Hepatocyte (in vitro differentiated cells): ENCODE data around the gene DCAF8.

ENCODE experiments used
- EZH2phosphoT487 ChIP-seq: fragments of 200-600 bp; sonication (generic); IDR thresholded peaks from one replicate; pipeline ENCODE4 v1.6.1; 2018; ENCODE audit warnings: antibody characterized with exemption, mild to moderate bottlenecking, low read depth, moderate library complexity; ENCODE audit not compliant: unreplicated experiment, severe bottlenecking
- TF ChIP-seq, protein P1 (sequence below): fragments of 200-600 bp; sonication (generic); IDR thresholded peaks from 2 replicates; pipeline ENCODE4 v1.5.1; 2016; ENCODE audit warnings: antibody characterized with exemption, mild to moderate bottlenecking; ENCODE audit not compliant: poor library complexity

DNA sequence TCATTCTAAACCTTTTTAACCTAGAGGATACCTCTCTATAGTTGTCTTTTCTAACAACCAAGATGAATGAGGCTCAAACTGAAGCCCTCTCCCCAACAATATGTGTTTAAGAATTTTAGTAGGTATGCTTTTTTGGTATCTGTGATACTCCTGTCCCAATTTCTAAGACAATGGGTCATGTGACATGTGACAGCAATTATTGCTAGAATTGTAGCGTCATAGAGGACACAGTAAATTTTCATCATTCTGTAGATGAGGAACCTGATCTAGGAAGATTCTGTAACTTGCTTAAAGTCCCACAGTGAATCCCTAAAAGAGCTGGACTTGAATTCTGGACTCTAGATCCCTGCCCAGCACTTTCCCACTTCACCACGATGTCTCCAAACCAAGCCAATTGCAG lies 83.6 kb downstream of the DCAF8 start:
- TF ChIP-seq, protein P1, sequence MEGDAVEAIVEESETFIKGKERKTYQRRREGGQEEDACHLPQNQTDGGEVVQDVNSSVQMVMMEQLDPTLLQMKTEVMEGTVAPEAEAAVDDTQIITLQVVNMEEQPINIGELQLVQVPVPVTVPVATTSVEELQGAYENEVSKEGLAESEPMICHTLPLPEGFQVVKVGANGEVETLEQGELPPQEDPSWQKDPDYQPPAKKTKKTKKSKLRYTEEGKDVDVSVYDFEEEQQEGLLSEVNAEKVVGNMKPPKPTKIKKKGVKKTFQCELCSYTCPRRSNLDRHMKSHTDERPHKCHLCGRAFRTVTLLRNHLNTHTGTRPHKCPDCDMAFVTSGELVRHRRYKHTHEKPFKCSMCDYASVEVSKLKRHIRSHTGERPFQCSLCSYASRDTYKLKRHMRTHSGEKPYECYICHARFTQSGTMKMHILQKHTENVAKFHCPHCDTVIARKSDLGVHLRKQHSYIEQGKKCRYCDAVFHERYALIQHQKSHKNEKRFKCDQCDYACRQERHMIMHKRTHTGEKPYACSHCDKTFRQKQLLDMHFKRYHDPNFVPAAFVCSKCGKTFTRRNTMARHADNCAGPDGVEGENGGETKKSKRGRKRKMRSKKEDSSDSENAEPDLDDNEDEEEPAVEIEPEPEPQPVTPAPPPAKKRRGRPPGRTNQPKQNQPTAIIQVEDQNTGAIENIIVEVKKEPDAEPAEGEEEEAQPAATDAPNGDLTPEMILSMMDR, result no peak
- TF ChIP-seq EZH2phosphoT487, result no peak
